ENCODE data around the gene TEC. TPM values are rescaled to one million over a fixed set of nuclear protein-coding genes. Genes with fewer than 3 reads are reported as not detected.

Gene TEC
- total and polyA plus RNA-seq, 10 donors: 1.9 to 15.3 (median 7.2) TPM

DNA sequence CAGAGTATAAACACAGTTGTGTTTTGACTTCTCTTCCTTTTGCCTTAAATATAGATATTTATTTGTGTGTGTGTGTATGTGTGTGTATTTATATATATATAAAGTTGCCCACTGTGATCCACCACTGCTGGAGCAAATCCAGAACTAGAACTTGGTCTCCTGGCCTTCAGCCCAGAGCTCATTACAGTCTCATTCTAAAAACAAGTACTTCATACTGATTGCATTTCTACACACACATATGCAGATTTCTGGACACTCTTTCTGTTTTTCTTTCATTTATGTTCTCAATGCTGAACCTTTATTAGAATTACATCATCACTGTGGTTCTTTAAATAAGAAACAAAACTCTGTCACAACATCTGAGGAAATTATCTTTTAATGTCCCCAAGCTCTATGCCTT, 136.0 kb downstream of the TEC start:
- Histone ChIP-seq H3K36me3 (peaks cover 0 to 58% (median 10%) of the 10 kb centered on the region in 6 donors), H3K4me3 (peak overlapping the region in 7 of 8 donors; percentile 13 to 58 (median 24)), H3K4me1 (peaks cover 0 to 72% (median 16%) of the 10 kb centered on the region in 6 donors), H3K9me3 (no peaks in the 10 kb centered on the region), H3K27me3 (replicated peaks in 1 of 7) (no peaks in the 10 kb centered on the region), H3K27ac (peak overlapping the region in 6 of 8 donors; percentile 24 to 85 (median 46))
- no peak for TF ChIP-seq POLR2A (IDR thresholded peaks at IDR 0.05)
- no peak for TF ChIP-seq CTCF (IDR thresholded peaks at IDR 0.05 in 8 of 11, conservative IDR thresholded peaks at IDR 0.05 in 3 of 11)
- TF ChIP-seq POLR2AphosphoS5 (IDR thresholded peaks at IDR 0.05): no peak
- intact Hi-C loops (cut with DNase I; ENCODE audit: low total_unique reads): no loop called here
- no peak for DNase-seq

DNA sequence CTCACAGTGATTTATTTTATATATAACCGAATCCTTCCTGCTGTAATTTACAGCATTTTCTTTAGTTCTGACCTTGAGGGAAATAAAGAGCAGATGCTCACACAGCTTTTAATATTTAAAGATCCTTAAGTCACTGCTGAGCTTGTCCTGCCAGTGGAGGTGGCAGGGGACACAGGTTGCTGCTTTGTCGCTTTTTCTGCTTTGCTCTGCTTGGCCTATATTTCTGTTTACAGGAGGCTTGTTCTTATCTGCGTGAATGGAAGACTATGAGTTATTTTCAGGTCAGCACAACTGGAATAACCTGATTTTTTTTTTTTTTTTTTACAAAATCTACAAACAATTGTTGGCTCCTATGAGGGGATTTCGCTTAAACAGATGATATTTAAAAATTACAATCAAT, 137.9 kb downstream of the TEC start:
- Histone ChIP-seq H3K4me1 (peaks cover 7 to 72% (median 28%) of the 10 kb centered on the region in 6 donors), H3K27me3 (replicated peaks in 1 of 7) (no peaks in the 10 kb centered on the region), H3K4me3 (peak overlapping the region in 4 of 8 donors; percentile 24 to 58 (median 30)), H3K27ac (peak overlapping the region in 4 of 8 donors; percentile 44 to 85 (median 61)), H3K36me3 (peaks cover 0 to 39% (median 10%) of the 10 kb centered on the region in 6 donors), H3K9me3 (no peaks in the 10 kb centered on the region)
- no peak for DNase-seq
- TF ChIP-seq POLR2A (IDR thresholded peaks at IDR 0.05): no peak
- TF ChIP-seq CTCF (IDR thresholded peaks at IDR 0.05 in 8 of 11, conservative IDR thresholded peaks at IDR 0.05 in 3 of 11): no peak
- TF ChIP-seq POLR2AphosphoS5 (IDR thresholded peaks at IDR 0.05): no peak
- intact Hi-C loops (cut with DNase I; ENCODE audit: low total_unique reads): no loop called here
- WGBS, 5 donors: 70 to 93% (median 85%) methylated on average over 4 of the region's 4 CpGs

GRCh38 chr4:48130100-48130499, 139.5 kb downstream of the TEC start:
- Histone ChIP-seq H3K27me3 (replicated peaks in 1 of 7) (no peaks in the 10 kb centered on the region), H3K4me1 (peaks cover 7 to 68% (median 28%) of the 10 kb centered on the region in 6 donors), H3K27ac (peak overlapping the region in 5 of 8 donors; percentile 0 to 85 (median 54)), H3K4me3 (peak overlapping the region in 3 of 8 donors; percentile 2 to 58 (median 31)), H3K36me3 (peaks cover 0 to 23% (median 0%) of the 10 kb centered on the region in 6 donors), H3K9me3 (no peaks in the 10 kb centered on the region)
- TF ChIP-seq CTCF (IDR thresholded peaks at IDR 0.05 in 8 of 11, conservative IDR thresholded peaks at IDR 0.05 in 3 of 11) (no peak), POLR2A (IDR thresholded peaks at IDR 0.05) (no peak), POLR2AphosphoS5 (IDR thresholded peaks at IDR 0.05) (no peak)
- intact Hi-C loops (cut with DNase I; ENCODE audit: low total_unique reads): no loop called here
- 85 to 97% (median 94%) methylated on average over 7 of the region's 7 CpGs for WGBS, 5 donors
- no peak for DNase-seq

DNA sequence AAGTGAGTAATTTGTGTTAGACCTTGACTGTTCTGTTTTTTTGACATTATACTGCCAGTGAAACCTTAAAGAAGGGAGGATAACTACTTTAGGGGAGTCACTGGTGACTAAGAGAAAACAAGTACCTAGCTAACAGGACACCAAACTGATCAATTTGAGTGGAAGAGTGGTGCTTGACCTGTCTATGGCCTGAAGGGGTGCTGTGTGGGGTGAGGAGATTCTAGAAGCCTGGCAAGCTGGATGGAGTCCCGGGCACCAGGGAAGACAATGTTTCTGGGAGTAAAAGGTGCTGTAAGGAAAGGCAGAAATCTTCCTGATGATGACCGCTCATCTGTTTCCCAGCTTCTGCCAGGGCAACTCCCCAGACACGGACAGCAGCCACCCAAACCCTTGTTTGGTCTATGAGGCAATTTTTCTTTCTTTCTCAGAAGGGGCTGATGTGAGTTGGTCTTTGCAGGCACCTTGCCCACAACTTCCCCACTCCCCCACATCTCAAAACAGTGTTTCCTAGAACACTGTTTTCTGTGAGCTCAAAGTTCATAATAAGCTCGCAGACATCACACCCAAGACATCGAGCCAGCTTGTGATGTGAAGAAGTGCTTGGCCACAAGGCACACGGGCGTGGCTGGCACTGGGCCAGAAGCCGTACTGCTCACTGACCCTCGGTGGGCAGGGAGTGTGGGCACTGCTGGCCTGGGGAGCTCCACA, 140.2 kb downstream of the TEC start:
- intact Hi-C loops (cut with DNase I; ENCODE audit: low total_unique reads): no loop called here
- TF ChIP-seq POLR2A (IDR thresholded peaks at IDR 0.05): no peak
- TF ChIP-seq POLR2AphosphoS5 (IDR thresholded peaks at IDR 0.05): peak; percentile 55 to 71 (median 67)
- TF ChIP-seq CTCF (IDR thresholded peaks at IDR 0.05 in 8 of 11, conservative IDR thresholded peaks at IDR 0.05 in 3 of 11): no peak
- Histone ChIP-seq H3K9me3 (no peaks in the 10 kb centered on the region), H3K4me3 (peak overlapping the region in 2 of 8 donors; percentile 31 to 58), H3K27ac (peak overlapping the region in 5 of 8 donors; percentile 0 to 85 (median 54)), H3K4me1 (peaks cover 7 to 61% (median 26%) of the 10 kb centered on the region in 6 donors), H3K36me3 (peaks cover 0 to 23% (median 0%) of the 10 kb centered on the region in 6 donors), H3K27me3 (replicated peaks in 1 of 7) (no peaks in the 10 kb centered on the region)
- WGBS, 5 donors: 24 to 46% (median 31%) methylated on average over 9 of the region's 9 CpGs
- DNase-seq: peak; percentile 78

Data from spleen (tissue), 11 donors.